Esophagus squamous epithelium (tissue), 4 donors: ENCODE results near the gene CDKAL1.

ENCODE experiments used
- POLR2A ChIP-seq, 4 donors: fragments of 450-650 bp; IDR thresholded peaks; one replicate each; pipeline ENCODE4 v1.6.1; 2017; ENCODE audit warnings: antibody characterized with exemption in 4 of 4, mild to moderate bottlenecking in 4 of 4, moderate library complexity in 3 of 4
- TF ChIP-seq, protein P1 (sequence below), 6 experiments: fragments of 450-650 bp in 4 of 6; fragments of 200-600 bp in 2 of 6; sonication (generic) in 2 of 6; IDR thresholded peaks; one replicate each; pipeline ENCODE4 v1.5.1; 2016 to 2019; ENCODE audit warnings: antibody characterized with exemption in 6 of 6, mild to moderate bottlenecking in 4 of 6, moderate library complexity in 4 of 6

DNA sequence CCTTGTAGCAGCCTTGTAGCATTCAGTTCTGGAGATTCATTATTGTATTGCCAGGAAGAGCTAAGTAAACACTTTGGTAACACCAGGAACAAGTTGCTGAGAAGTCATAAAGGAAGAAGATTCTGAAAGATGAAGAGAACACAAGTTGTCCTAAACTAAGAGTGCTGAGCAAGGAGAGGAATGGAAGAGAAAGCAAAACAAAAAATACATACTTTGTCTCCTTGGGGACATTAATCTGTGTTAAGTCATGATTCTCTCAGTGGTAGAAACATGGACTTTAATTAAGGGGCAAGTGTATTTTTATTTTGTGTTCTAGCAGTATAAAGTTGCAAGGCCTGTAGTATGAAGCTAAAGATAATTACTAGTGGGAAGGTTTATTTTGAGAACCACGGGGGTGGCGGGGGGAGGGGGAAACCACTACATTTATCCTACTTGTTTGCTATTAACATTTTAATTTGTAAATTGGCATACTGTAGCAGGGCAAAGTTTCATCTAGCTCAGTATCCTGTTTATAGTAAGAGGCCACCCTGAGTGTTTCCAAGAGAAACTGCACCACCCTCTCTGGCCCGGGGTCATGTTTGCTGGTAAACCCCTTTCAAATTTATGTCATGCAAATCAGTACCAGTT, 463.0 kb downstream of the CDKAL1 start:
- no peak for TF ChIP-seq POLR2A (IDR thresholded peaks at IDR 0.05)
- TF ChIP-seq, protein P1, sequence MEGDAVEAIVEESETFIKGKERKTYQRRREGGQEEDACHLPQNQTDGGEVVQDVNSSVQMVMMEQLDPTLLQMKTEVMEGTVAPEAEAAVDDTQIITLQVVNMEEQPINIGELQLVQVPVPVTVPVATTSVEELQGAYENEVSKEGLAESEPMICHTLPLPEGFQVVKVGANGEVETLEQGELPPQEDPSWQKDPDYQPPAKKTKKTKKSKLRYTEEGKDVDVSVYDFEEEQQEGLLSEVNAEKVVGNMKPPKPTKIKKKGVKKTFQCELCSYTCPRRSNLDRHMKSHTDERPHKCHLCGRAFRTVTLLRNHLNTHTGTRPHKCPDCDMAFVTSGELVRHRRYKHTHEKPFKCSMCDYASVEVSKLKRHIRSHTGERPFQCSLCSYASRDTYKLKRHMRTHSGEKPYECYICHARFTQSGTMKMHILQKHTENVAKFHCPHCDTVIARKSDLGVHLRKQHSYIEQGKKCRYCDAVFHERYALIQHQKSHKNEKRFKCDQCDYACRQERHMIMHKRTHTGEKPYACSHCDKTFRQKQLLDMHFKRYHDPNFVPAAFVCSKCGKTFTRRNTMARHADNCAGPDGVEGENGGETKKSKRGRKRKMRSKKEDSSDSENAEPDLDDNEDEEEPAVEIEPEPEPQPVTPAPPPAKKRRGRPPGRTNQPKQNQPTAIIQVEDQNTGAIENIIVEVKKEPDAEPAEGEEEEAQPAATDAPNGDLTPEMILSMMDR (IDR thresholded peaks at IDR 0.05), result no peak
